BLaER1 (cell line): ENCODE measurements around the gene HIBCH.
"Not testable (repeated sequence)": the region's sequence is repeated elsewhere in the genome, so short reads cannot be mapped to it uniquely, and the experiment has no call there.

Experiments used
- H3K27ac ChIP-seq: shearing (Covaris generic); formaldehyde crosslinking; 2 replicates; pipeline ENCODE4 v1.8.1; 2022
- H3K27me3 ChIP-seq: shearing (Covaris generic); formaldehyde crosslinking; 2 replicates; pipeline ENCODE4 v1.8.1; 2022
- H3K36me3 ChIP-seq: shearing (Covaris generic); formaldehyde crosslinking; 2 replicates; pipeline ENCODE4 v1.8.1; 2022
- H3K4me1 ChIP-seq: shearing (Covaris generic); formaldehyde crosslinking; 2 replicates; pipeline ENCODE4 v1.8.1; 2022
- H3K4me2 ChIP-seq: shearing (Covaris generic); formaldehyde crosslinking; 2 replicates; pipeline ENCODE4 v1.8.1; 2022
- H3K4me3 ChIP-seq: shearing (Covaris generic); formaldehyde crosslinking; 2 replicates; pipeline ENCODE4 v1.8.1; 2022
- H3K9ac ChIP-seq: shearing (Covaris generic); formaldehyde crosslinking; 2 replicates; pipeline ENCODE4 v1.8.1; 2022
- H3K9me3 ChIP-seq: shearing (Covaris generic); formaldehyde crosslinking; 2 replicates; pipeline ENCODE4 v1.8.1; 2022
- H4K20me1 ChIP-seq: shearing (Covaris generic); formaldehyde crosslinking; 2 replicates; pipeline ENCODE4 v1.8.1; 2022
- Cebpa-rat ChIP-seq: shearing (Covaris generic); IDR thresholded peaks from 2 replicates; pipeline ENCODE4 v1.8.1; 2022

Gene HIBCH

GRCh38 chr2:190165491-190165890, 154.1 kb downstream of the HIBCH start:
- no peak for TF ChIP-seq Cebpa-rat
- Histone ChIP-seq H3K36me3 (no peaks in the 10 kb centered on the region), H3K9ac (no peak overlapping the region), H3K4me3 (no peak overlapping the region), H3K4me1 (no peaks in the 10 kb centered on the region), H3K27ac (no peak overlapping the region), H4K20me1 (no peaks in the 10 kb centered on the region), H3K9me3 (peaks cover 11% of the 10 kb centered on the region), H3K27me3 (no peaks in the 10 kb centered on the region), H3K4me2 (no peak overlapping the region)

- Histone ChIP-seq H3K27me3 (no peaks in the 10 kb centered on the region), H3K4me1 (no peaks in the 10 kb centered on the region), H3K9ac (no peak overlapping the region), H3K4me3 (no peak overlapping the region), H3K9me3 (peaks cover 9% of the 10 kb centered on the region), H3K27ac (no peak overlapping the region), H3K36me3 (no peaks in the 10 kb centered on the region), H3K4me2 (no peak overlapping the region), H4K20me1 (no peaks in the 10 kb centered on the region)
- no peak for TF ChIP-seq Cebpa-rat
Measured at GRCh38 chr2:190162851-190163250, 156.8 kb downstream of the HIBCH start.

- Histone ChIP-seq H3K4me1 (no peaks in the 10 kb centered on the region), H3K27me3 (no peaks in the 10 kb centered on the region), H3K36me3 (no peaks in the 10 kb centered on the region), H3K9ac (no peak overlapping the region), H3K9me3 (no peaks in the 10 kb centered on the region), H4K20me1 (no peaks in the 10 kb centered on the region), H3K27ac (no peak overlapping the region), H3K4me2 (no peak overlapping the region), H3K4me3 (no peak overlapping the region)
- TF ChIP-seq Cebpa-rat = no peak
Measured at GRCh38 chr2:190159453-190159852, 160.2 kb downstream of the HIBCH start.

GRCh38 chr2:190158798-190159434, 160.7 kb downstream of the HIBCH start:
- Histone ChIP-seq H3K27me3 (no peaks in the 10 kb centered on the region), H3K36me3 (no peaks in the 10 kb centered on the region), H3K9ac (no peak overlapping the region), H3K9me3 (no peaks in the 10 kb centered on the region), H3K4me3 (no peak overlapping the region), H3K4me2 (no peak overlapping the region), H4K20me1 (no peaks in the 10 kb centered on the region), H3K4me1 (no peaks in the 10 kb centered on the region), H3K27ac (no peak overlapping the region)
- TF ChIP-seq Cebpa-rat = no peak

GRCh38 chr2:190157613-190158528, 161.8 kb downstream of the HIBCH start:
- H3K36me3 ChIP-seq, H3K9ac ChIP-seq, H3K4me3 ChIP-seq, H3K4me2 ChIP-seq, H3K27ac ChIP-seq, H3K9me3 ChIP-seq, H3K27me3 ChIP-seq, H3K4me1 ChIP-seq, H4K20me1 ChIP-seq: not testable (repeated sequence)

- Histone ChIP-seq H3K9me3 (0 out of 2 replicates have a peak, but pooled peaks cover 1% of the 10 kb centered on the region), H3K27me3 (no peaks in the 10 kb centered on the region), H3K27ac (no peak overlapping the region), H3K9ac (no peak overlapping the region), H3K36me3 (no peaks in the 10 kb centered on the region), H4K20me1 (no peaks in the 10 kb centered on the region), H3K4me3 (no peak overlapping the region), H3K4me1 (no peaks in the 10 kb centered on the region), H3K4me2 (no peak overlapping the region)
- TF ChIP-seq Cebpa-rat = no peak
Measured at GRCh38 chr2:190156530-190157212, 163.0 kb downstream of the HIBCH start.
